Uterus (tissue), 2 donors: ENCODE data around the gene SMCO2.

ENCODE experiments used
- CTCF ChIP-seq, 4 experiments: fragments of 200-600 bp in 2 of 4; fragments of 450-650 bp in 2 of 4; sonication (generic) in 2 of 4; IDR thresholded peaks; one replicate each; pipeline ENCODE4 v1.5.1; 2016 to 2019; ENCODE audit warnings: antibody characterized with exemption in 4 of 4, mild to moderate bottlenecking in 2 of 4, moderate library complexity in 1 of 4
- POLR2A ChIP-seq, 2 donors: fragments of 450-650 bp; IDR thresholded peaks; one replicate each; pipeline ENCODE4 v1.6.1; 2016; ENCODE audit warnings: antibody characterized with exemption in 2 of 2, mild to moderate bottlenecking in 1 of 2, moderate library complexity in 1 of 2

- TF ChIP-seq CTCF (IDR thresholded peaks at IDR 0.05) (no peak), POLR2A (IDR thresholded peaks at IDR 0.05) (no peak)
Observed at GRCh38 chr12:27491226-27491625, 44.7 kb downstream of the SMCO2 start.
